SKM-1 treated with dmso at 0.1 percent for 144 hours (cell line): ENCODE measurements around the gene OPHN1.
"Not testable (repeated sequence)": the region's sequence is repeated elsewhere in the genome, so short reads cannot be mapped to it uniquely, and the experiment has no call there.

ENCODE experiments used
- DNase-seq: peaks from one replicate; lab custom pipeline; 2025; ENCODE audit not compliant: unreplicated experiment; lab: John Stamatoyannopoulos, UW

Gene OPHN1

GRCh38 chrX:68422478-68422877 lies 10.8 kb downstream of the OPHN1 start:
- no peak for DNase-seq

GRCh38 chrX:68421636-68422035 lies 11.7 kb downstream of the OPHN1 start:
- DNase-seq: no peak

GRCh38 chrX:68420559-68420958 lies 12.7 kb downstream of the OPHN1 start:
- DNase-seq: no peak

GRCh38 chrX:68419975-68420374 lies 13.3 kb downstream of the OPHN1 start:
- DNase-seq: peak; percentile 58

- no peak for DNase-seq
Observed at GRCh38 chrX:68417651-68418050, 15.6 kb downstream of the OPHN1 start.

GRCh38 chrX:68416592-68416991 lies 16.7 kb downstream of the OPHN1 start:
- DNase-seq: no peak

- peak; percentile 15 for DNase-seq
Observed at GRCh38 chrX:68415316-68415715, 18.0 kb downstream of the OPHN1 start.

GRCh38 chrX:68413254-68413653 lies 20.0 kb downstream of the OPHN1 start:
- DNase-seq: no peak

GRCh38 chrX:68411729-68412128 lies 21.6 kb downstream of the OPHN1 start:
- no peak for DNase-seq

- DNase-seq: no peak
Observed at GRCh38 chrX:68409194-68409593, 24.1 kb downstream of the OPHN1 start.

- DNase-seq: no peak
Observed at GRCh38 chrX:68403522-68403921, 29.8 kb downstream of the OPHN1 start.

- no peak for DNase-seq
Observed at GRCh38 chrX:68403038-68403437, 30.3 kb downstream of the OPHN1 start.

- no peak for DNase-seq
Observed at GRCh38 chrX:68402094-68402493, 31.2 kb downstream of the OPHN1 start.

- no peak for DNase-seq
Observed at GRCh38 chrX:68398291-68398690, 35.0 kb downstream of the OPHN1 start.

- no peak for DNase-seq
Observed at GRCh38 chrX:68396953-68397352, 36.3 kb downstream of the OPHN1 start.

- not testable (repeated sequence) for DNase-seq
Observed at GRCh38 chrX:68389419-68389960, 43.8 kb downstream of the OPHN1 start.

- no peak for DNase-seq
Observed at GRCh38 chrX:68387776-68388175, 45.5 kb downstream of the OPHN1 start.

- DNase-seq: no peak
Observed at GRCh38 chrX:68383540-68383939, 49.8 kb downstream of the OPHN1 start.

- not testable (repeated sequence) for DNase-seq
Observed at GRCh38 chrX:68377579-68377978, 55.7 kb downstream of the OPHN1 start.

GRCh38 chrX:68376373-68376772 lies 56.9 kb downstream of the OPHN1 start:
- no peak for DNase-seq

- DNase-seq: no peak
Observed at GRCh38 chrX:68375803-68376202, 57.5 kb downstream of the OPHN1 start.

GRCh38 chrX:68372665-68373064 lies 60.6 kb downstream of the OPHN1 start:
- DNase-seq: no peak

GRCh38 chrX:68369559-68369958 lies 63.7 kb downstream of the OPHN1 start:
- DNase-seq: no peak

- no peak for DNase-seq
Observed at GRCh38 chrX:68365341-68365740, 68.0 kb downstream of the OPHN1 start.
